Measurements from ENCODE around the gene RSPO3. TPM values are rescaled to one million over a fixed set of nuclear protein-coding genes. Genes with fewer than 3 reads are reported as not detected.

Gene RSPO3
- total RNA-seq, 1 donor from 2014 or later: not detected

- TF ChIP-seq CTCF (conservative IDR thresholded peaks at IDR 0.05): no peak
- Mint-ChIP-seq H3K9me3 (no peaks in the 10 kb centered on the region), H3K36me3 (ENCODE audit: low read depth) (no peaks in the 10 kb centered on the region), H3K4me1 (peaks cover 8% of the 10 kb centered on the region), H3K4me3 (peak overlapping the region; percentile 64), H3K27ac (ENCODE audit: unreplicated experiment) (no peak overlapping the region), H3K27me3 (ENCODE audit: low read depth) (peaks cover 98% of the 10 kb centered on the region)
- DNase-seq (ENCODE audit: low read depth, low spot score): no peak
Observed at GRCh38 chr6:127117979-127118297, 533 bp upstream of the RSPO3 start.

DNA sequence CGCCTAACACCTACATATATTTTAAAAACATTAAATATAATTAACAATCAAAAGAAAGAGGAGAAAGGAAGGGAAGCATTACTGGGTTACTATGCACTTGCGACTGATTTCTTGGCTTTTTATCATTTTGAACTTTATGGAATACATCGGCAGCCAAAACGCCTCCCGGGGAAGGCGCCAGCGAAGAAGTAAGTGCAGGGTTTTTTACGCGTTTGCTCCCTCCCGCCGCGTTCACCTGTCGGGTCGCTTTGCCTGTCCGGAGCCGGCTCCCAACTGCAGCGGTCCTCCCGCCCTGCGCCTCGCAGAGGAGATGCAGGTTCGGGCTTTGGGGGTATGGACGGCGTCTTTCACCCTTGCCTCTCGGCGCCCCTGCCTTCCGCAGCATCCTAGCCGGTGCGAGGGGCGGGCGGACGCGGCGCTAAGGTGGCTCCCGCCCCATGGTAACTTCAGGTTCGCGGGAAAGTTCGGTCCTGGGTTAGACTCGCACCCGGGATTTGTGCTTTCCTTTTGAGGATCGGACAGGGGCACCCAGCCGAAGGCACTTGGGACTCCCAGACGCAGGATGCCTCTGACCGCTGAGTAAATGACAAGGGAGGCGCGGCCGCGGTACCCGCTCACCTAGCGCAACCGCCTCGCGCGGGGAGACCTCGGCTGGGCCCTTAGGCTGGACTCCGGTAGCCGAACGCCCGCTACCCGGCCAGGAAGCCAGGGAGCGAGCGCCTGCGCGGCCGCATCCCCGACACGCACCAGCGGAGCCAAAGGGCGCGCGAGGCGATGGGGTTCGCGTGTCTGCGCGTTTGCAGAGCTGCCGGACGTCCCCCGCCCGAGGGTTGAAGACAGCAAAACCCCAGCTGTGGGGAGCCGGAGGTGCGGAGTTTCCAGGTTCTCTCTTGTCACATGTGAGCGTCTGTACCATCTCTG lies 891 bp downstream of the RSPO3 start:
- Mint-ChIP-seq H3K4me3 (peak overlapping the region; percentile 91), H3K27me3 (ENCODE audit: low read depth) (peaks cover 98% of the 10 kb centered on the region), H3K36me3 (ENCODE audit: low read depth) (no peaks in the 10 kb centered on the region), H3K4me1 (peaks cover 8% of the 10 kb centered on the region), H3K27ac (ENCODE audit: unreplicated experiment) (no peak overlapping the region), H3K9me3 (no peaks in the 10 kb centered on the region)
- peak; percentile 30 for TF ChIP-seq CTCF (conservative IDR thresholded peaks at IDR 0.05)
- DNase-seq (ENCODE audit: low read depth, low spot score): peak; percentile 18

- Mint-ChIP-seq H3K27ac (ENCODE audit: unreplicated experiment) (no peak overlapping the region), H3K27me3 (ENCODE audit: low read depth) (peaks cover 95% of the 10 kb centered on the region), H3K4me3 (peak overlapping the region; percentile 79), H3K9me3 (no peaks in the 10 kb centered on the region), H3K36me3 (ENCODE audit: low read depth) (no peaks in the 10 kb centered on the region), H3K4me1 (peaks cover 8% of the 10 kb centered on the region)
- no peak for TF ChIP-seq CTCF (conservative IDR thresholded peaks at IDR 0.05)
- no peak for DNase-seq (ENCODE audit: low read depth, low spot score)
Observed at GRCh38 chr6:127120023-127120786, 1.7 kb downstream of the RSPO3 start.

DNA sequence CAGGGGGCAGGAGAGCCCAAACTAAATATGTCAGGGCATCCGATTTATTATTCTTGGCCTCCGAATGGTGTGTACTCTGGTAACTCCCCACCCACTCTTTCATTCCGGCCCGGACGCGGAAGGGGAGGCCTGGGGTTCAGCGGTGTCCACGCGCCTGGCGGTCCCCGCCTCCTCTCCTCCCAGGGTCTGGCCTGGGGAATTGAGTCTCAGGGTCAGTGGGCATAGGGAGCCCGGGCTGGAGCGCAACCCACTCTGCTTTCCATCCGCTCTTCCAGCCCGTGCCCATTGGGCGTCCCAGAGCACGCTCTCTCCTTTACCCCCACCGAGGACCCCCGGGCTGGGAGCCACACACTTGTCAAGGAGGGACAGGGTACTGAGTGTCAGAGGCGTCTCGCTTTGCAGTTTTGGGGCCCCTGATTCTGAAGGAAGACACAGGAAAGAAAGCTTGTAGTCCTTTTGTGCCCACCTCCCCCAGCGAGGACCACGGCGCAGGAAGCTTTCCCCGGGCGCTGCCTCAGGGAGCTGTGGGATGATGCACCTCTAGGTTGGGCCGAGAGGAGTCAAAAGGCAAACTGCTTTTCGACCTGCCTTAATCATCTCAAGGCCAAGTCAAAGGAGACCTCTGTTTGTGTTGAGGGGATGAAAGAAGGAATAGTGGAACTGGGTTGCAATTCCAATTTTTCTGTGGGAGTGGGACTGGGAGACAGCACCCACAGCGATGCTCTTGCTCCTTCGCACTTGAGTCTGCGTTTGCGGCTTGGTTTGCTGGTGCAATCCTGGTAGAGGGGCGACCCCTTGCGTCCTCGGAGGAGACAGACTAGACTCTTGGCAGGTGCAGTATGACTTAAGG lies 2.5 kb downstream of the RSPO3 start:
- TF ChIP-seq CTCF (conservative IDR thresholded peaks at IDR 0.05): peak; percentile 94
- Mint-ChIP-seq H3K27me3 (ENCODE audit: low read depth) (peaks cover 95% of the 10 kb centered on the region), H3K27ac (ENCODE audit: unreplicated experiment) (no peak overlapping the region)

DNA sequence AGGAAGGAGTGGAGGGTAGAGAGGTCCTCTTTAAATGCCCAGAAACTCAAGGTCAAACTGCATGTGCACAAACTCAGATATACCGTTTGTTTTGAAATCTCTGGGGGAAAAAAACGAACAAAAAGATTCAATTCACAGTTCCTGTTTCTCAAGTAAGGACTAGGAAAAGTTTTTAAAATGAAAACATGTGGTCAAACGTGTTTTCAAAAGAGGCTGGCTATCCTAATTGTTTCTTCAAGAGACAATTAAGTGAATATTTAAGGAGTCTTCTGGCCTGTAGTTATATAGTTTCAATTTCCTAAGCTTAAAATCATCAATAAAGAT lies 3.1 kb downstream of the RSPO3 start:
- no peak for DNase-seq (ENCODE audit: low read depth, low spot score)
- Mint-ChIP-seq H3K27me3 (ENCODE audit: low read depth) (peaks cover 95% of the 10 kb centered on the region), H3K4me3 (peak overlapping the region; percentile 71), H3K9me3 (no peaks in the 10 kb centered on the region), H3K36me3 (ENCODE audit: low read depth) (no peaks in the 10 kb centered on the region), H3K27ac (ENCODE audit: unreplicated experiment) (no peak overlapping the region), H3K4me1 (peaks cover 8% of the 10 kb centered on the region)
- peak; percentile 22 for TF ChIP-seq CTCF (conservative IDR thresholded peaks at IDR 0.05)

More for the DNA sequence above, 2.5 kb downstream of the RSPO3 start:
- no peaks in the 10 kb centered on the region for H3K9me3 Mint-ChIP-seq
- H3K4me1 Mint-ChIP-seq: peaks cover 8% of the 10 kb centered on the region
- peak; percentile 86 for DNase-seq (ENCODE audit: low read depth, low spot score)
- no peaks in the 10 kb centered on the region for H3K36me3 Mint-ChIP-seq (ENCODE audit: low read depth)
- H3K4me3 Mint-ChIP-seq: peak overlapping the region; percentile 71
